Stimulated activated naive B cell treated with anti-CD40 and anti-IgM and Interleukin-4, amounts not matched to agents 10 μg/mL and 1 μg/mL and 100 μg/mL, for 72 hours (primary cell): ENCODE results near the gene RGPD4.
"Not testable (repeated sequence)": the region's sequence is repeated elsewhere in the genome, so short reads cannot be mapped to it uniquely, and the experiment has no call there.

ENCODE experiments used
- ATAC-seq, 2 donors: fragments of 150-1000 bp; cut with Tn5 transposase; replicated peaks; 2 replicates each; pipeline ENCODE4 v1.10.0; 2021; ENCODE audit warnings: moderate library complexity in 1 of 2
- DNase-seq: peaks from one replicate; pipeline ENCODE4 v3.0.0; 2021
- H3K27ac Mint-ChIP-seq: one replicate; pipeline ENCODE4 v1.8.0; 2022; ENCODE audit warnings: mild to moderate bottlenecking, mixed read lengths
- H3K27me3 Mint-ChIP-seq, 2 donors: one replicate each; pipeline ENCODE4 v1.8.0; 2022; ENCODE audit warnings: mixed read lengths in 2 of 2
- H3K36me3 Mint-ChIP-seq, 2 donors: one replicate each; pipeline ENCODE4 v1.8.0; 2022; ENCODE audit warnings: mixed read lengths in 2 of 2, mild to moderate bottlenecking in 1 of 2
- H3K4me1 Mint-ChIP-seq, 2 donors: one replicate each; pipeline ENCODE4 v1.8.0; 2022; ENCODE audit warnings: mixed read lengths in 2 of 2, mild to moderate bottlenecking in 1 of 2
- H3K4me3 Mint-ChIP-seq, 2 donors: one replicate each; pipeline ENCODE4 v1.8.0; 2022; ENCODE audit warnings: mild to moderate bottlenecking in 2 of 2, mixed read lengths in 2 of 2, moderate library complexity in 1 of 2
- H3K9me3 Mint-ChIP-seq, 2 donors: one replicate each; pipeline ENCODE4 v1.8.0; 2022; ENCODE audit warnings: mixed read lengths in 2 of 2, mild to moderate bottlenecking in 1 of 2

Gene RGPD4

DNA sequence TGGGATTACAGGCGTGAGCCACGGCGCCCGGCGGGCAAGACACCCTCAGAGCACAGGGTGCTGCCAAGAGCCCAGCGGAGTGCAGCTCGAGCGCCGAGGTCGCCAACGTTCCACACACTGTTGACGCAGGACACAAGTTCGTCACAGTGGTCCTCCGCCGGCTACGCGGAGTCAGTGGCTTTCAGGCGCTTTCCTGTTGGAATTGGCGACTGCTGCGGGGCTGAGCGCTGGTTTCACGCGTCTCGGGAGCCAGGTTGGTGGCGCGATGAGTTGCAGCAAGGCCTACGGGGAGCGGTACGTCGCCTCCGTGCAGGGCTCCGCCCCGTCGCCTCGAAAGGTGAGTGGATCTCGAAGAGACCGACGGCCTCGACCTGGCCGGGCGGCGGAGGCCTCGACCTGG lies at the start of gene RGPD4:
Gene RGPD4, plus strand, starts transcription at position 144 of the 400 bp plus-strand sequence. Its CDS starts 122 bp downstream, at position 266.
- not testable (repeated sequence) for H3K36me3 Mint-ChIP-seq, H3K27me3 Mint-ChIP-seq, H3K27ac Mint-ChIP-seq, DNase-seq, H3K4me1 Mint-ChIP-seq, H3K4me3 Mint-ChIP-seq, ATAC-seq, H3K9me3 Mint-ChIP-seq

DNA sequence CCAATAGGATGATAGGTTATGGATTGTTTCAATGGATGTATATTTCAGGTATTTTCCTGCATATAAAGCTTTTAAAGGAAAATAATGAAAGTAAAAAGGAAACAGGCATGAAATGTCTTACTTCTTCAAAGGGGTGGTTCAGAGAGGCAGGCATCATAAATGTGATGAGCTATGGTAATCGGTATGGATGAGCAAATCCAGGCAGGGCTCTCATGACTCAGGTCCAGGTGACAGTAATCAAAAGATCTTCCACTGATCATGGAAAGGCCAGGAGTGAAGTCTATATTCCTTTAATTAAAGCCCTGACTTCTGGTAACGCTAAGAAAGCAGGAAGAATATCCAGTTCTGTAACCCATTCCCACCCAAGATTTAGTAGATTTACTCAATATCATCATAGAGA lies 48.7 kb upstream of the RGPD4 start:
- peaks cover 0 to 2% of the 10 kb centered on the region in 2 donors for H3K9me3 Mint-ChIP-seq
- H3K36me3 Mint-ChIP-seq, result no peaks in the 10 kb centered on the region
- no peak overlapping the region for H3K27ac Mint-ChIP-seq
- H3K4me3 Mint-ChIP-seq, result no peak overlapping the region
- ATAC-seq (no peak), DNase-seq (no peak)
- H3K27me3 Mint-ChIP-seq, result no peaks in the 10 kb centered on the region
- H3K4me1 Mint-ChIP-seq, result no peaks in the 10 kb centered on the region

DNA sequence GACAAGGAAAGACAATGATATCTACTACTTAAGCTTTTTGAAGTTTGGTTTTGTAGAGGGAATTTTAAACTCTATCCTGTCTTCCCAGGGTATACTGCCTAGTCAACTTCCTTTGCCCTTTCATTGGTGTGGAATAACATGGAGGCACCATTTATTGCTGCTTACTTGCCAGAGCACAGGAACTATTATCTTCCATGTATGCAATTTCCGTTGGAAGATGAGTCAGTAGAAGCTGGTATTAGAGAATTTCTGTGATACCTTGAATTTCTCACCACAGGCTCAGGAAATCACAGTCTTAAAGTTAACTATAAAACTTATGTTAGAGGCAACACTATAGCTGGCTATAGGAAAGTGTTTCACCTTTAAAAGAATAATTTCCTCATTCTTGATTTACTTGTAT lies 40.9 kb upstream of the RGPD4 start:
- ATAC-seq (no peak), DNase-seq (no peak)
- no peaks in the 10 kb centered on the region for H3K4me1 Mint-ChIP-seq
- no peaks in the 10 kb centered on the region for H3K36me3 Mint-ChIP-seq
- peaks cover 0 to 1% of the 10 kb centered on the region in 2 donors for H3K9me3 Mint-ChIP-seq
- H3K4me3 Mint-ChIP-seq, result no peak overlapping the region
- no peaks in the 10 kb centered on the region for H3K27me3 Mint-ChIP-seq
- H3K27ac Mint-ChIP-seq, result no peak overlapping the region

DNA sequence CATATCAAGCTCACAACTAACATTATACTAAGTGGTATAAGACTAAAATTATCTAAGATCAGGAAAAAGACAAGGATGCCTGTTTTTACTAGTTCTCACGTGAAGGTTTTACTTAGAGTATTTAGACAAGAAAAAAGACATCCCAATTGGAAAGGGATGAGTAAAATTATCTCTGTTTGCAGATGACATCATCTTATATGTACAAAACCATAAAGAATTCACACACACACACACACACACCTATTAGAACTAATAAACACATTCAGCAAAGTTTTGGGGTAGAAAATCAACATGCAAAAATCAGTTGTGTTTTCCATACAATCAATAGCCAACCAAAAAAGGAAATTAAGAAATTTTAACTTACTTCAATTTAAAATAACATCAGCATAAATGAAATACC lies 35.9 kb upstream of the RGPD4 start:
- Mint-ChIP-seq H3K4me1 (no peaks in the 10 kb centered on the region), H3K9me3 (no peaks in the 10 kb centered on the region), H3K27ac (no peak overlapping the region), H3K4me3 (no peak overlapping the region), H3K27me3 (no peaks in the 10 kb centered on the region), H3K36me3 (no peaks in the 10 kb centered on the region)
- ATAC-seq, result no peak
- DNase-seq, result no peak

DNA sequence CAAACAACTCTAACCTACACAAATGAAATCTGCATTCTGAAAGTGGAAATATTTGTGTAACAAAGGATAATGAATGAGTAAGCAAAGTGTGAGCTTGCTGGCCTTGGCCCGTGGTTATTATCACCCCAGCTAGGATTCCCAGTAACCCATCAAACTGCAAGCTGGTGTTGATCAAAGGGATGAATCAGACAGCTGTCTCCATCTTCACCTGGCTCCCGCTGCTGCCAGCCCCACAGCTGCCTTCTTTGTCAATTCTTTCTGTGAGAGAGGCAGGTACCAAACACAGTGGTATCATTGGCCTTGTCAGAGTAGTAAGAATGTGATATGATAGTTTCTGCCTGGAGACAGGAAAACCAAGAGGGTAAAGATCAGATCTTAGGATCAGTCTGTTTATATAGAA lies 25.2 kb upstream of the RGPD4 start:
- Mint-ChIP-seq H3K36me3 (no peaks in the 10 kb centered on the region), H3K27ac (no peak overlapping the region), H3K9me3 (peaks cover 0 to 3% of the 10 kb centered on the region in 2 donors), H3K4me3 (no peak overlapping the region), H3K4me1 (no peaks in the 10 kb centered on the region), H3K27me3 (no peaks in the 10 kb centered on the region)
- DNase-seq (no peak), ATAC-seq (no peak)

DNA sequence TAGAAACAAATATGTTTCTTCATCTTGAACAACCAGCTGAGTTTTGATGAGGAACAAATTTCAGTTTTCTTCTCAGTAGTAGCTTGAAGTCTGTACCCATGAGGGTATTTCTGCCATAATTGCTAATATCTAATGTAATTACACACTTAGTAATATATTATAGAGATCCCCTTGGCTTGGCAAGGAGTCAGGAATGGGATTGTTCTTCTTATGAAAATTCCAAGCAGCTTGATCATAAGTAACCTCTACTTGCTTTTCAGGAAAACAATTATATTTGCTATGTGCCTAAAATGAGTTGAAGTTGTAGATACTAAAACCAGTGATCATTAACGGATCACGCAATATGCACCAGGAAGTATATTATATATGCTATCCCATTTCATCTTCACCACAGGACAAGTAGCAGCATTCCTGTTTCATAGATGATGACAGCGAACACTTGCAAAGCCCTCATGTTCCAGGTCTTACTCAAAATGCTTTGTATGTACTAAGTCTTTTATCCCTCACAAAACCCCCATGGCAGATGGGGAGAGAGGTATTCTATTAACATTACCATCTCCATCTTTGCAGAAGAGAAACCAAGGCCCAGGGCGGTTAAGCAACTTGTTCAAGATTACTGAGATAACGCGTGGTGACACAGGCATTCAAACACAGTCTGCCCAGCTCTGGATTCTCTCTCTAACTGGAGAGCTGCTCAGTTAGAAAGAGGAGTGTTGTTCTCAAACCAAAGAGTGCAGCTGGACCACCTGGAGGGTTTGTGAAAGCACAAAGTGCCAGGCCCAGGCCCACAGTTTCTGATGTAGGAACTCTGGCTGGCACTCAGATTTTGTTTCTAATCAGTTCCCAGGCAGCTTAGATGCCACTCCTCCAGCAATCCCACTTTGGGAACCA lies 21.8 kb upstream of the RGPD4 start:
- H3K4me1 Mint-ChIP-seq, result no peaks in the 10 kb centered on the region
- H3K36me3 Mint-ChIP-seq, result no peaks in the 10 kb centered on the region
- H3K27me3 Mint-ChIP-seq, result no peaks in the 10 kb centered on the region
- H3K9me3 Mint-ChIP-seq, result peaks cover 0 to 3% of the 10 kb centered on the region in 2 donors
- H3K4me3 Mint-ChIP-seq, result no peak overlapping the region
- no peak overlapping the region for H3K27ac Mint-ChIP-seq
- ATAC-seq (no peak), DNase-seq (no peak)

DNA sequence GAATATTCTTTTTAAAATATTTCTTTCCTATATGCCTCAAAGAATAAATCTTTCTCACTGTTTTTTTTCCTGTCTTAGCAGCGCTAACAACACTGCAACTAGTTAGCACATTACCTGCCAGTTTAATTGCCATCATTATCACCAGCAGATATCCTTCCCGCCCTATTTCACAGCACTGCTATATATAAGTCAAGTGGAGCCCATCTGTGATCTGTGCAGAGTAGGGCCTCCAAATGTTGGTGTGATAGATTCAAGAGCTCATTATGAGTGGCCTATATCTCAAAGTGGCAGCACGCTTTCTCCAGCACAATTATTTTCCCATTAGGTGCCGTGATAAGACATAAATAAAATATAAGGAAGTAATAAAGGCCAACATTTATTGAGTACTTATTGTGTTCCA lies 19.8 kb upstream of the RGPD4 start:
- Mint-ChIP-seq H3K27me3 (no peaks in the 10 kb centered on the region), H3K4me1 (no peaks in the 10 kb centered on the region), H3K9me3 (peaks cover 0 to 3% of the 10 kb centered on the region in 2 donors), H3K36me3 (no peaks in the 10 kb centered on the region), H3K27ac (no peak overlapping the region), H3K4me3 (no peak overlapping the region)
- ATAC-seq (no peak), DNase-seq (no peak)

DNA sequence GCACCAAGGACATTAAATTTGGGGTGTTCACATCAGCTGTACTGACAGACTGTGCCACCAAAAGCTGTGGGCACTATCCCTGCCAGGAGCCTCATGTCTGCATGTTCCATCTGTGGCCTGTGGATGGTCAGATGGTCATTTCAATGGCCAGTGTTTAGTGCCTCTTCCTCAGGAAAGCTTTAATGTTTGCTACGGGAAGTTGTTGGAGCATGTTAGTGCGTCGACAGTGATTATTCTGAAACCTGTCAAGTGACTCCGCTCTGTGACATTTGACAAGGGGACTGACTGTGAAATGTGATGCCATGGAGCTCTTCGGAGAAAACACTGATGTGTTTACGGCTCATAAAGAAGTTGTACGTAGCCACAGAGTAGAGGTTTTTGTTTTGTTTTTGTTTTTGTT lies 18.7 kb upstream of the RGPD4 start:
- Mint-ChIP-seq H3K4me1 (no peaks in the 10 kb centered on the region), H3K27ac (no peak overlapping the region), H3K9me3 (peaks cover 0 to 3% of the 10 kb centered on the region in 2 donors), H3K4me3 (no peak overlapping the region), H3K36me3 (no peaks in the 10 kb centered on the region), H3K27me3 (no peaks in the 10 kb centered on the region)
- ATAC-seq (no peak), DNase-seq (no peak)

DNA sequence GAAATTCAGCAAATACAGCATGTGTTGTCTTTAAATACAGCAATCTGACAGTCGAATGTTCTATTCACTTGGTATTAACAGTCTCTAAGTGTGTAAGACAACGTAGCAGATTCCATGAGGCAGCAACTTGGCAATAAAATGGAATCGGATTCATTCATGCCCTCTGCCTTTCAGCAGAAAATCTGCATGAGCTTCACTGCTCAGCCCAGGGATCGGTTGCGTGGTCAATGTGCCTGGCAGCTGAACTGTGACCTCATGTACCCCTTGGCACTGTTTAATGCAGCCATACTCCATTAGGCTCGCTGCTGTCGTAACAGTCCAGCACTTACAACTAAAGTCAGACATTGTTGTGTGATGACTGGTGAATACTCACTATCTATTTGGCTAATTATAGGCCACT lies 17.7 kb upstream of the RGPD4 start:
- Mint-ChIP-seq H3K4me3 (no peak overlapping the region), H3K9me3 (peaks cover 0 to 3% of the 10 kb centered on the region in 2 donors), H3K27ac (no peak overlapping the region), H3K36me3 (no peaks in the 10 kb centered on the region), H3K4me1 (no peaks in the 10 kb centered on the region), H3K27me3 (no peaks in the 10 kb centered on the region)
- no peak for ATAC-seq
- no peak for DNase-seq

DNA sequence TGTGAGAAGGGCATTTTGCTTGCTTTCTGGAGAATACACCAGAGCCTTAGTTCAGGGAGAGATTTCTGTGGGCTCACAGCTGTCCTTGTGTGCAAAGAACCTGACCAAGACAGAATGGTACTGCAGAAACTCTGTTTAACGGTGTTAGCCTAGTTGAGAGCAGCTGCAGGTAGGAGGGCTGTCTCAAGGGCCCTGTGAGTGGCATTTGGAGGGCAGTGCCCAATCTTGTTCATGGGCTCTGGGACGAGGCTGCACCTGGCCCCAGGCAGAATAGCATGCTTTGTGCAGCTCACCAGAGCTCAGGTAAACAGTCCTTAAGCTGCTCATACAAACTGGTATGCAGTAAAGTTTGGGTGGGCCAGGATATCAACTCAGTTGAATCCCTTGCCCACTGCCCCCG lies 16.9 kb upstream of the RGPD4 start:
- Mint-ChIP-seq H3K4me3 (no peak overlapping the region), H3K9me3 (peaks cover 0 to 5% of the 10 kb centered on the region in 2 donors), H3K4me1 (no peaks in the 10 kb centered on the region), H3K27ac (no peak overlapping the region), H3K27me3 (no peaks in the 10 kb centered on the region), H3K36me3 (no peaks in the 10 kb centered on the region)
- DNase-seq (no peak), ATAC-seq (no peak)

DNA sequence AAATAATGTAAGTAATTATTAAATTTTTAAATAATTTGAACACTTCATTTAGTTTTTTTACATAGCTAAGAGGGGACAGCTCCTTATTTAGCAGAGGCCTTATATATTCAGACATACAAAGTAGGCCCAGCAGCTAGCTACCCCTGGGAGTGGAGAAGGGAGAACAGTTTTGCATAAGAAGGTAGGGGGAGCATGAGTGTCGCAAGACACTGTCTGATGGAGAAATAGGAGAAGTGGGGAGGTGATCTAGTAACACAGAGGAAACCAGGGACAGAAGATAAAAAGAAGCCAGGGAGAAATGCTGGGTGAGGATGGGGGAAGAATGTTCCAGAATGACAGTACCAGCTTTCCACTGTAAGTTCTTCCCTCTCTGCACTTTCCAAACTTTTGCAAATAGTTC lies 16.0 kb upstream of the RGPD4 start:
- DNase-seq (no peak), ATAC-seq (no peak)
- Mint-ChIP-seq H3K36me3 (no peaks in the 10 kb centered on the region), H3K27me3 (no peaks in the 10 kb centered on the region), H3K4me3 (no peak overlapping the region), H3K4me1 (no peaks in the 10 kb centered on the region), H3K27ac (no peak overlapping the region), H3K9me3 (peaks cover 0 to 6% of the 10 kb centered on the region in 2 donors)

DNA sequence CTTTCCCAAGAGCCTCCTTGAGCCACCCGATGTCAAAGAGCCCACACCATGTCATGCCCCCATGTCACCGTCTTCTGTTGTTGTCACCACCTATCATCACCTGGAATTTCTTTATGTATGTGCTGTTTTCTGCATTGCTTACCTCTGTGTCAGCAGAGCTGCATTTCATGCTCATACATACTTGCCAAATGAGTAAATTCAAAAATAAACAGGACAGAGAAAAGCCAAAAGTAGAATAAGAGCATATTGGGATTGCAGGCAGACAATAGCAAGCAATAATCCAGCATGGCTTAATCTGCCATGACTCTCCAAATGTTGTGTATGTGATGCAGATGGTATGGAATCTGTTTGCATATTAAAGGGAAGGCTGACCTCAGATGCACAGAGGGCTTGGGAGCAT lies 15.3 kb upstream of the RGPD4 start:
- DNase-seq (no peak), ATAC-seq (no peak)
- Mint-ChIP-seq H3K36me3 (no peaks in the 10 kb centered on the region), H3K4me3 (no peak overlapping the region), H3K9me3 (peaks cover 0 to 4% of the 10 kb centered on the region in 2 donors), H3K4me1 (no peaks in the 10 kb centered on the region), H3K27ac (no peak overlapping the region), H3K27me3 (no peaks in the 10 kb centered on the region)

DNA sequence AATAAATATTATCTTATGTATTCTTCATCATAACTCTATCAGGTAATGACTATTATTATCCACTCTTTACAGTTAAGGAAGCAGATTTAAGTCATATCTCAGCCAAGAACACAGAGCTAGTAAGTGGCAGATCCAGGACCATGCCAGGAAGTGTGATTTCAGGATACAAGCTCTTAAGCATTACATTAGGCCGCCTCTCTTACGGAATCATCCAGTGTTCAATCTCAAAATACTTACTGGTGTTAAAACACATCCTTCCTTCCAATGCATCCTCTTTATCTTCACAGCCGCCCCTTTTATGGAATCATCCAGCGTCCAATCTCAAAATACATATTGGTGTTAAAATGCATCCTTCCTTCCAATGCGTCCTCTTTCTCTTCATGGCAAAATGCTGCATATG lies 14.7 kb upstream of the RGPD4 start:
- ATAC-seq (no peak), DNase-seq (no peak)
- no peaks in the 10 kb centered on the region for H3K4me1 Mint-ChIP-seq
- H3K9me3 Mint-ChIP-seq, result peaks cover 0 to 3% of the 10 kb centered on the region in 2 donors
- no peak overlapping the region for H3K27ac Mint-ChIP-seq
- H3K27me3 Mint-ChIP-seq, result no peaks in the 10 kb centered on the region
- no peak overlapping the region for H3K4me3 Mint-ChIP-seq
- H3K36me3 Mint-ChIP-seq, result no peaks in the 10 kb centered on the region

DNA sequence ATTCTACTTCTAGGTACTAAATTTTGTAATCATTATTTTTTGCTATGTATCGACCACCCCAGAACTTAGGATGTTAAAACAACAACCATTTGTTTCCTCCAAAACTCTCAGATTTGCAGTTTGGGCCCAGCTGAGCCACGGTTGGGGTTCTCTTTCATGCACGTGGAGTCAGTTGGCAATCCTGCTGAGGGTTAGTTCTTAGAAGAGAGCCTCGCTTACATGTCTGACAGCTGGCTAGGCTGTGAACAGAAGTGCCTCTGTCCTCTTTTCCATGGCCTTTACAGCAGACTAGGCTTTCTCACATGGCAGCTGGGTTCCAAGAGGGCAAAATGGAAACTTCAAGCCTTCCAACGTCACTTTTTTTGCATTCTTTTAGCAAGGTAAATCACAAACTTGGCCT lies 9.3 kb upstream of the RGPD4 start:
- no peak for DNase-seq
- ATAC-seq, result no peak
- no peaks in the 10 kb centered on the region for H3K36me3 Mint-ChIP-seq
- H3K4me1 Mint-ChIP-seq, result no peaks in the 10 kb centered on the region
- peaks cover 0 to 5% of the 10 kb centered on the region in 2 donors for H3K9me3 Mint-ChIP-seq
- no peaks in the 10 kb centered on the region for H3K27me3 Mint-ChIP-seq
- H3K4me3 Mint-ChIP-seq, result no peak overlapping the region
- no peak overlapping the region for H3K27ac Mint-ChIP-seq

DNA sequence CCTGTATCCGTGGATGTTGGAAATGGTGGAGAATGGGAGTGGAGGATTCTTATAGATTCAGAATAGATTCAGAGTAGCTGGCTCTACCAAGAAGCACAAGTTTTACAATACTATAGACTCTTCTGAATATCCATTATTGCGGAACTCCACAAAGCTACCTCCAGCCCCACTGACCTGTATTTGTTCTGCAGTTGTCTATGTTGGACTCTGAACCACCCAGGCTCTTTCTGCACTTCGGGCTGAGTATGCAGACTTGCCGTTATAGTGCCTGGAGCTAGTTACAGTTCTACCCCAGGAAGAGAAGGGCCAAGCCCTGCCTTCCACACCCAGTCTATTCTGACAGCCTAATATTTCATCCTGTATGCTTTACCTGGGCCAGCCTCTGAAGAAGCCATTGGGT lies 4.4 kb upstream of the RGPD4 start:
- Mint-ChIP-seq H3K27me3 (no peaks in the 10 kb centered on the region), H3K27ac (no peak overlapping the region), H3K9me3 (peaks cover 0 to 2% of the 10 kb centered on the region in 2 donors), H3K36me3 (no peaks in the 10 kb centered on the region), H3K4me1 (no peaks in the 10 kb centered on the region), H3K4me3 (no peak overlapping the region)
- DNase-seq, result no peak
- no peak for ATAC-seq
